ENCODE results near the gene FGF14. TPM values are rescaled to one million over a fixed set of nuclear protein-coding genes. Genes with fewer than 3 reads are reported as not detected.

Gene FGF14
- total and polyA plus RNA-seq, 2 donors from 2014 or later: 0.47 to 3.3 TPM

- intact Hi-C loops (cut with DNase I): no loop called here
- Histone ChIP-seq H3K9me3 (ENCODE audit: control insufficient read depth in 2 of 3, insufficient read depth in 1 of 3, low read length in 3 of 3) (no peaks in the 10 kb centered on the region), H3K9ac (ENCODE audit: low read length in 3 of 3) (no peak overlapping the region)
Measured at GRCh38 chr13:102177431-102177830, 224.4 kb downstream of the FGF14 start.

GRCh38 chr13:102176846-102177245 is 225.0 kb downstream of the FGF14 start:
- Histone ChIP-seq H3K27ac (ENCODE audit: low read depth in 2 of 2, low read length in 2 of 2) (no peak overlapping the region), H3K9me3 (ENCODE audit: control insufficient read depth in 2 of 3, insufficient read depth in 1 of 3, low read length in 3 of 3) (no peaks in the 10 kb centered on the region), H3K9ac (ENCODE audit: low read length in 3 of 3) (no peak overlapping the region), H3K27me3 (ENCODE audit: control insufficient read depth, insufficient read depth, low read length) (no peaks in the 10 kb centered on the region), H3K4me1 (ENCODE audit: control insufficient read depth in 2 of 3, insufficient read depth in 2 of 3, low read depth in 1 of 3, low read length in 3 of 3) (no peaks in the 10 kb centered on the region), H3K36me3 (ENCODE audit: control insufficient read depth in 2 of 3, insufficient read depth in 3 of 3, low read length in 3 of 3) (no peaks in the 10 kb centered on the region), H3K4me3 (ENCODE audit: low read length in 3 of 3) (no peak overlapping the region)
- intact Hi-C loops (cut with DNase I): no loop called here
- no peak for TF ChIP-seq CTCF (IDR thresholded peaks at IDR 0.05; ENCODE audit: borderline replicate concordance, extremely low read depth, insufficient read depth)
- no peak for FAIRE-seq
- DNase-seq: no peak

More at GRCh38 chr13:102177431-102177830, 224.4 kb downstream of the FGF14 start:
- Histone ChIP-seq H3K27ac (ENCODE audit: low read depth in 2 of 2, low read length in 2 of 2) (no peak overlapping the region), H3K27me3 (ENCODE audit: control insufficient read depth, insufficient read depth, low read length) (no peaks in the 10 kb centered on the region), H3K36me3 (ENCODE audit: control insufficient read depth in 2 of 3, insufficient read depth in 3 of 3, low read length in 3 of 3) (no peaks in the 10 kb centered on the region), H3K4me1 (ENCODE audit: control insufficient read depth in 2 of 3, insufficient read depth in 2 of 3, low read depth in 1 of 3, low read length in 3 of 3) (no peaks in the 10 kb centered on the region), H3K4me3 (ENCODE audit: low read length in 3 of 3) (no peak overlapping the region)
- FAIRE-seq: no peak
- DNase-seq: no peak
- TF ChIP-seq CTCF (IDR thresholded peaks at IDR 0.05; ENCODE audit: borderline replicate concordance, extremely low read depth, insufficient read depth): no peak

GRCh38 chr13:102172406-102172805 is 229.4 kb downstream of the FGF14 start:
- Histone ChIP-seq H3K36me3 (ENCODE audit: control insufficient read depth in 2 of 3, insufficient read depth in 3 of 3, low read length in 3 of 3) (no peaks in the 10 kb centered on the region), H3K9ac (ENCODE audit: low read length in 3 of 3) (no peak overlapping the region), H3K27ac (ENCODE audit: low read depth in 2 of 2, low read length in 2 of 2) (no peak overlapping the region), H3K27me3 (ENCODE audit: control insufficient read depth, insufficient read depth, low read length) (no peaks in the 10 kb centered on the region), H3K4me1 (ENCODE audit: control insufficient read depth in 2 of 3, insufficient read depth in 2 of 3, low read depth in 1 of 3, low read length in 3 of 3) (no peaks in the 10 kb centered on the region), H3K9me3 (ENCODE audit: control insufficient read depth in 2 of 3, insufficient read depth in 1 of 3, low read length in 3 of 3) (no peaks in the 10 kb centered on the region), H3K4me3 (ENCODE audit: low read length in 3 of 3) (no peak overlapping the region)
- no peak for FAIRE-seq
- TF ChIP-seq CTCF (IDR thresholded peaks at IDR 0.05; ENCODE audit: borderline replicate concordance, extremely low read depth, insufficient read depth): no peak
- DNase-seq: no peak
- intact Hi-C loops (cut with DNase I): no loop called here

- DNase-seq (no peak), FAIRE-seq (no peak)
- no peaks in the 10 kb centered on the region for H3K9me3 ChIP-seq (ENCODE audit: control insufficient read depth in 2 of 3, insufficient read depth in 1 of 3, low read length in 3 of 3)
- no peak overlapping the region for H3K9ac ChIP-seq (ENCODE audit: low read length in 3 of 3)
- H3K27ac ChIP-seq (ENCODE audit: low read depth in 2 of 2, low read length in 2 of 2): no peak overlapping the region
- no peaks in the 10 kb centered on the region for H3K4me1 ChIP-seq (ENCODE audit: control insufficient read depth in 2 of 3, insufficient read depth in 2 of 3, low read depth in 1 of 3, low read length in 3 of 3)
- no peak overlapping the region for H3K4me3 ChIP-seq (ENCODE audit: low read length in 3 of 3)
- TF ChIP-seq CTCF (IDR thresholded peaks at IDR 0.05; ENCODE audit: borderline replicate concordance, extremely low read depth, insufficient read depth): no peak
- intact Hi-C loops (cut with DNase I): no loop called here
- H3K27me3 ChIP-seq (ENCODE audit: control insufficient read depth, insufficient read depth, low read length): no peaks in the 10 kb centered on the region
- no peaks in the 10 kb centered on the region for H3K36me3 ChIP-seq (ENCODE audit: control insufficient read depth in 2 of 3, insufficient read depth in 3 of 3, low read length in 3 of 3)
Measured at GRCh38 chr13:102170305-102170704, 231.5 kb downstream of the FGF14 start.

Data from kidney (tissue), 14 donors.